Measurements from ENCODE around the gene TNFSF9.
"Not testable (repeated sequence)": the region's sequence is repeated elsewhere in the genome, so short reads cannot be mapped to it uniquely, and the experiment has no call there.

GRCh38 chr19:6508028-6508771 lies 22.6 kb upstream of the TNFSF9 start:
- TF ChIP-seq POLR2A (IDR thresholded peaks at IDR 0.05; ENCODE audit: low read depth); EP300 (IDR thresholded peaks at IDR 0.05); POLR2AphosphoS5 (IDR thresholded peaks at IDR 0.05); CTCF (IDR thresholded peaks at IDR 0.05): not testable (repeated sequence)

All from esophagus muscularis mucosa (tissue), 4 donors.